Skeletal muscle tissue (tissue), 4 donors: ENCODE data around the gene TACR1. TPM values are rescaled to one million over a fixed set of nuclear protein-coding genes. Genes with fewer than 3 reads are reported as not detected.

Experiments
- H3K27ac ChIP-seq: one replicate; pipeline ENCODE4 v1.7.0; 2013; ENCODE audit warnings: mild to moderate bottlenecking, low read depth, low read length, inconsistent platforms
- H3K27me3 ChIP-seq, 3 donors: one replicate each; pipeline ENCODE4 v1.7.0; 2013; ENCODE audit warnings: low read length in 3 of 3; ENCODE audit not compliant: control insufficient read depth in 3 of 3, insufficient read depth in 3 of 3
- H3K36me3 ChIP-seq, 3 donors: one replicate each; pipeline ENCODE4 v1.7.0; 2013; ENCODE audit warnings: low read length in 3 of 3; ENCODE audit not compliant: control insufficient read depth in 3 of 3, insufficient read depth in 3 of 3
- H3K4me1 ChIP-seq, 3 donors: one replicate each; pipeline ENCODE4 v1.7.0; 2013; ENCODE audit warnings: low read length in 3 of 3, mild to moderate bottlenecking in 3 of 3; ENCODE audit not compliant: control insufficient read depth in 3 of 3, insufficient read depth in 3 of 3
- H3K4me3 ChIP-seq, 3 donors: one replicate each; pipeline ENCODE4 v1.7.0; 2013; ENCODE audit warnings: low read length in 3 of 3
- H3K9ac ChIP-seq, 3 donors: one replicate each; pipeline ENCODE4 v1.7.0; 2013; ENCODE audit warnings: low read length in 3 of 3, mild to moderate bottlenecking in 3 of 3, moderate library complexity in 2 of 3, low read depth in 1 of 3
- H3K9me3 ChIP-seq, 3 donors: one replicate each; pipeline ENCODE4 v1.7.0; 2013; ENCODE audit warnings: low read length in 3 of 3; ENCODE audit not compliant: control insufficient read depth in 3 of 3
- total RNA-seq: library from RNA; depleted of rRNA; stranded (reverse); fragments of >200 nt; gene quantifications from one replicate; pipeline ENCODE4 v1.2.3, GENCODE V29; 2014
- donor health status: Osteomylitis.

The TACR1 gene
- total RNA-seq, 1 donor from 2014 or later = under 0.01 TPM

DNA sequence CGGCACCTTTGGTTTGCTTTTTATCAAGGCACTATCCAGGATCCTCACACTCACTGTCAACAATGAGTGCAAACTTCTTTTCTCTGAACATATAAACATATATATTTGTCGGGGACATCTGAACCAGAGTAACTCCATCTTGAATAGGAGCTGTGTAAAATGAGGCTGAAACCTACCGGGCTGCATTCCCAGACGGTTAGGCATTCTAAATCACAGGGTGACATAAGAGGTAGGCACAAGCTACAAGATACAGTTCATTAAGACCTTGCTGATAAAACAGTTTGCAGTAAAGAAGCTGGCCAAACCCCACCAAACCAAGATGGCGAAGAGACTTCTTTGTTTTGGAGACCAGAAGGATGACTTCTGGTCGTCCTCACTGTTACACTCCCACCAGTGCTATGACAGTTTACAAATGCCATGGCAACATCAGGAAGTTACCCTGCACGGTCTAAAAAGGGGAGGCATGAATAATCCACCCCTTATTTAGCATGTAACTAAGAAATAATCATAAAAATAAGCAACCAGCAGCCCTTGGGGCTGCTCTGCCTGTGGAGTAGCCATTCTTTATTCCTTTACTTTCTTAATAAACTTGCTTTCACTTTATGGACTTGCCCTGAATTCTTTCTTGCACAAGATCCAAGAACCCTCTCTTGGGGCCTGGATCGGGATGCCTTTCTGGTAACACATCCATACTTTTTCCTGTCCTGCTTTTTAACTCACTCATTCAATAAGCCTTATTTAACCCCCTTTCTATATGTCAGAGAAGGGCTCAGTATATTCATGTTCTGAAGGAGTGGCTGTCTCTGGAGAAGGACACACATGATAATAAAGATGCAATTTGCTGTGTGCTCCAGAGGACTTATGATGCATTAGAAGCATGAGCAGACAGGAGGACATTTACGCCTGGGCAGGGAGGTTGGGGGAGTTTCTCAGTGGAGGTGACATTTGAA lies 65.4 kb downstream of the TACR1 start:
- no peaks in the 10 kb centered on the region for H3K4me1 ChIP-seq
- no peak overlapping the region for H3K9ac ChIP-seq
- no peaks in the 10 kb centered on the region for H3K9me3 ChIP-seq
- no peak overlapping the region for H3K27ac ChIP-seq
- no peaks in the 10 kb centered on the region for H3K36me3 ChIP-seq
- H3K27me3 ChIP-seq = no peaks in the 10 kb centered on the region
- no peak overlapping the region for H3K4me3 ChIP-seq

- Histone ChIP-seq H3K27ac (no peak overlapping the region), H3K9ac (no peak overlapping the region), H3K9me3 (no peaks in the 10 kb centered on the region), H3K27me3 (no peaks in the 10 kb centered on the region), H3K4me1 (no peaks in the 10 kb centered on the region), H3K36me3 (no peaks in the 10 kb centered on the region), H3K4me3 (no peak overlapping the region)
These were observed 69.1 kb downstream of the TACR1 start for GRCh38 chr2:75130171-75130570.

DNA sequence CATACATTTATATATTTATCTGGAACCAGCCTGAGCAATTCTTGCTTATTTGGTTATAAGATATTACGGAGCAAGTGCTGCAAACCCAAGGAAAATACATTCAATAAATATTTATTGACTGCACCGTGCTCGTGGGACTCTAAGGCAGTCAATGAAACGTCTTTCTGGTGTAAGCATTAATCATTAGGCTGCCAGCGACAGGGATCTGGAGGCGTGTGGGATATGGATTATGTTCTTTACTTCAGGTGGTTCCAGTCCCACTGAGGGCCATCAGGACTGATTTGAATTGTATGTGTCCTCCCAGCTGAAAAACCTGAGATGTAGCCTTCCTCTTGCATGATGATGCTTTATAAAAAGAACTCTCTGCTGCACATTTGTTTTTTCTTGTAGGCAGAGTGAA lies 75.4 kb downstream of the TACR1 start:
- Histone ChIP-seq H3K27ac (no peak overlapping the region), H3K9ac (no peak overlapping the region), H3K4me3 (no peak overlapping the region), H3K27me3 (no peaks in the 10 kb centered on the region), H3K4me1 (no peaks in the 10 kb centered on the region), H3K9me3 (no peaks in the 10 kb centered on the region), H3K36me3 (no peaks in the 10 kb centered on the region)

DNA sequence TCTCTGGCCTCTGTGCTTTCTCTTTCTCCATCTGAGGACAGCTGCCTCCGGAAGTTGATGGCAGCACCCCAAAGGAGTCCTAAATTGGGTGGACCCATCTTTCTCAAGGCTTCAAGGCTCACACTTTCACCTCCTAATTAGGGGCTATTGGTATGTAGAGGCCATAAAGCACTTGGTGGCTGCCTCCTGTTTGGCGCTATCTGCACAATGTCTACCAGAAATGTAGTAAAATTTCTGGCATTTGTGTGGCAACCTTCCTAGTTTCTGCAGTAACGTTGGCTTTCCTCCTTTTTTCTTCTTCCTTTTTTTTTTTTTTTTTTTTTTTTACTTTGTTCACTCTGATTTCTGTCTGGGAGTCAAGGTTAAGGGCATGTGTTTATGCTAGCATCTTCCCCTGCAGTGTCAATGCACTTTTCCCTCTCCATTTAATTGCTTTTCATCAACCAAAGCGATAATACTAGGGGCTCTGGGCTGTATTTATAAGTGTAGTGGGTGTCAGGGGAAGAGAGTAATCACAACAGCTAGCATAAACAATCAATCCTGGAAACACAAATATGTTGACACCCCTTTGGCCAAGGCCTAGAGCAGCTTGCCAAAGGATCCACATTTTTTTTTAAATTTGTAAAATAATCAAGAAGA lies 86.0 kb downstream of the TACR1 start:
- Histone ChIP-seq H3K9ac (no peak overlapping the region), H3K27me3 (no peaks in the 10 kb centered on the region)

GRCh38 chr2:75108937-75109482 lies 90.3 kb downstream of the TACR1 start:
- no peaks in the 10 kb centered on the region for H3K27me3 ChIP-seq
- H3K4me3 ChIP-seq = no peak overlapping the region
- no peak overlapping the region for H3K9ac ChIP-seq
- no peak overlapping the region for H3K27ac ChIP-seq
- no peaks in the 10 kb centered on the region for H3K36me3 ChIP-seq
- no peaks in the 10 kb centered on the region for H3K9me3 ChIP-seq
- no peaks in the 10 kb centered on the region for H3K4me1 ChIP-seq

More for the DNA sequence above, 86.0 kb downstream of the TACR1 start:
- Histone ChIP-seq H3K4me1 (no peaks in the 10 kb centered on the region), H3K27ac (no peak overlapping the region), H3K4me3 (no peak overlapping the region), H3K9me3 (no peaks in the 10 kb centered on the region), H3K36me3 (no peaks in the 10 kb centered on the region)

DNA sequence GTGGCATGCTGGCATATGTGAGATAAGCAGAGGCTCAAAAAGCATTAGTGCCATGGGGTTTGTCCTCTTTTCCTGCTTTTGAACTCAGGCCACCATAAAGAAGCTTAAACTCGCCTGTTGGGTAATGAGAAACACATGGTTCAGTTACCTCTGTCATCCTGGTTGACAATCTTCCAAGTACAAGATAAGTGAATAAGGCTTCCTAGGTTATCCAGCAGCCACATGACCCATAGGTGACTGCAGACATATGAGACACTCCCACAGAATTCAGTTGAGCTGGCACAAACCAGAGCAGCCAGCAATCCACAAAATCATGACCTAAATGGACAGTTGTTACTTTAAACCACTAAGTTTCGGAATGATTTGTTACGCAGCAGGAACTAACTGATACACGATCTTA lies 97.3 kb downstream of the TACR1 start:
- Histone ChIP-seq H3K4me3 (no peak overlapping the region), H3K4me1 (no peaks in the 10 kb centered on the region), H3K27me3 (no peaks in the 10 kb centered on the region), H3K9ac (no peak overlapping the region), H3K27ac (no peak overlapping the region), H3K9me3 (peaks cover 2 to 4% (median 4%) of the 10 kb centered on the region in 3 donors), H3K36me3 (no peaks in the 10 kb centered on the region)

GRCh38 chr2:75100801-75101151 lies 98.5 kb downstream of the TACR1 start:
- Histone ChIP-seq H3K27ac (no peak overlapping the region), H3K9me3 (peaks cover 2 to 4% (median 4%) of the 10 kb centered on the region in 3 donors)

DNA sequence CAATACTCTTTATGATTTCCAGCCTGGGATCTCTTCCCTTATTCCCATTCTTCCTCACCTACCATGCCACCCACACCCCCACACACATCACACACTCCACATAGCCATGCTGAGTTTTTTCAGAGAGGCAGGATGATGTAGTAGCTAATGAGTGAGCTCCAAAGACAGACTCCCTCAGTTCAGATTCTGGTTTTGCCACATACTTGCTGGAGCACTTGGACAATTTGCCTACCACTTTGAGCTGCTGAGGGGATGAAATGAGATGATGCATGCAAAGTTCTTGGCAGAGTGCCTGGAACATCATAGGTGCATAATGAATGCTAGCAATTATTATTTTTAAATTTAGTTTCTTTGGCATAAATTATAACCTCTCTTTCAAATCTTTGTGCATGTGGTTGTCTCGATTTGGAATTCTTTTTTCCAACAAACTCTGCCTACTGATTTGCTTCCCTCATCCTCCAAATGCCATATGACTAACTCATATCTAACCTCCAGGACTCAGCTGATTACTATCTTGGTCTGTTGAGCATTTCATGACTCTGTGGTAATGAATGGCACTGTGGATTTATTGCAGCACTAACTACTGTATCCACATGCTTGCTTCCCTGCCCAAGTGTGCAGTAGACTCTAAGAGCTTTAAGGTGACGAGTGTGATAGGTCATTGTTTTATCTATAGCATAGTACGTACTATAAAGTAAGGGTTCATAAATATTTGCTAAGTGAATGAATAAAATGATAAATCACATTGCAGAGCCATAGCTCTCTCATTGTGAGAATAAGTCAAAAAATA lies 99.1 kb downstream of the TACR1 start:
- Histone ChIP-seq H3K36me3 (no peaks in the 10 kb centered on the region), H3K27me3 (no peaks in the 10 kb centered on the region), H3K4me3 (no peak overlapping the region), H3K27ac (no peak overlapping the region), H3K9ac (no peak overlapping the region), H3K9me3 (peaks cover 2 to 4% (median 4%) of the 10 kb centered on the region in 3 donors), H3K4me1 (no peaks in the 10 kb centered on the region)

More at GRCh38 chr2:75100801-75101151, 98.5 kb downstream of the TACR1 start:
- no peaks in the 10 kb centered on the region for H3K36me3 ChIP-seq
- H3K4me1 ChIP-seq = no peaks in the 10 kb centered on the region
- no peak overlapping the region for H3K4me3 ChIP-seq
- H3K27me3 ChIP-seq = no peaks in the 10 kb centered on the region
- no peak overlapping the region for H3K9ac ChIP-seq

DNA sequence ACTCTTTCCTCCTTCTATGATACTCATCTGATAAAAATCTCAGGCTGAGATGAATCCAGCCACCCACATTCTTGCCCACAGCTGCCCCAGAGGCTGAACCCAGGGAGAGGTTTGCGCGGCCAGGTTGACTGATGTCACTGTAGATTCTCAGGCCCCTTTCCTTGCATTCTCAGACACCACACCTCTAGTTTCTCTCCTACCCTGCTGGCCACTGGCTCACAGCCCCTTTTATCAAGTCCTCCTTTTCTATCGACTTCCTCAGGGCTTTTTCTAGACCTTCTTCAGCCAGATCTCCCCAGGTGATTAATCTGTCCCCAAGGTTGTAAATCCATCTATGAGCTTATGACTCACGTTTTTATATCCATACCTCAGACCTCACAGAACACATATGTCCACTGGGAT lies 99.8 kb downstream of the TACR1 start:
- peaks cover 2 to 4% (median 4%) of the 10 kb centered on the region in 3 donors for H3K9me3 ChIP-seq
- no peaks in the 10 kb centered on the region for H3K27me3 ChIP-seq
- H3K36me3 ChIP-seq = no peaks in the 10 kb centered on the region
- no peak overlapping the region for H3K9ac ChIP-seq
- H3K27ac ChIP-seq = no peak overlapping the region
- H3K4me1 ChIP-seq = no peaks in the 10 kb centered on the region
- H3K4me3 ChIP-seq = no peak overlapping the region
